ENCODE measurements around the gene ANGPTL5.

Gene ANGPTL5

DNA sequence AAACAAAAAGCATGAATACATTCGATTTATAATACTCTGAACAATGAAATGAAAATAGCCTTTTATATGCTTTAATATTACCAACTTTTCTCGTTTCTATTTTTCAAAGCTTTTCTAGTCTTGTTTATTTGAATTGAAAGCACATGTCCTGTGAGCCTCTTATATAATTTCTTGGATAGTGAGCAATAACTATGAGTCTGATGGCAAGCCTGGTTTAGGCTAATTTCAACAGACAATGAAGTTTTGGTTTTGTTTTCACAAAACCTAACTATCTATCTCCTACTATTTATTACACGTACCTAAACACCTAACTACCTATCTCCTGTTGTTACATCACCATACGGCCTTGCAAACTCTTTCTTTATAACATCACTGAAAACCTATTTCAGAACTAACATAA lies 30.7 kb downstream of the ANGPTL5 start:
- Histone ChIP-seq H3K36me3 (ENCODE audit: control insufficient read depth, insufficient read depth, low read length) (no peaks in the 10 kb centered on the region), H3K27me3 (ENCODE audit: control insufficient read depth, insufficient read depth, low read length) (no peaks in the 10 kb centered on the region), H3K27ac (no peak overlapping the region), H3K9ac (no peak overlapping the region), H3K9me3 (ENCODE audit: control insufficient read depth, low read length) (no peaks in the 10 kb centered on the region), H2AFZ (no peak overlapping the region), H3K4me3 (ENCODE audit: low read depth, low read length) (no peak overlapping the region), H3K4me2 (ENCODE audit: low read length) (no peak overlapping the region), H3K79me2 (no peaks in the 10 kb centered on the region), H3K4me1 (no peaks in the 10 kb centered on the region)
- TF ChIP-seq, protein P1, sequence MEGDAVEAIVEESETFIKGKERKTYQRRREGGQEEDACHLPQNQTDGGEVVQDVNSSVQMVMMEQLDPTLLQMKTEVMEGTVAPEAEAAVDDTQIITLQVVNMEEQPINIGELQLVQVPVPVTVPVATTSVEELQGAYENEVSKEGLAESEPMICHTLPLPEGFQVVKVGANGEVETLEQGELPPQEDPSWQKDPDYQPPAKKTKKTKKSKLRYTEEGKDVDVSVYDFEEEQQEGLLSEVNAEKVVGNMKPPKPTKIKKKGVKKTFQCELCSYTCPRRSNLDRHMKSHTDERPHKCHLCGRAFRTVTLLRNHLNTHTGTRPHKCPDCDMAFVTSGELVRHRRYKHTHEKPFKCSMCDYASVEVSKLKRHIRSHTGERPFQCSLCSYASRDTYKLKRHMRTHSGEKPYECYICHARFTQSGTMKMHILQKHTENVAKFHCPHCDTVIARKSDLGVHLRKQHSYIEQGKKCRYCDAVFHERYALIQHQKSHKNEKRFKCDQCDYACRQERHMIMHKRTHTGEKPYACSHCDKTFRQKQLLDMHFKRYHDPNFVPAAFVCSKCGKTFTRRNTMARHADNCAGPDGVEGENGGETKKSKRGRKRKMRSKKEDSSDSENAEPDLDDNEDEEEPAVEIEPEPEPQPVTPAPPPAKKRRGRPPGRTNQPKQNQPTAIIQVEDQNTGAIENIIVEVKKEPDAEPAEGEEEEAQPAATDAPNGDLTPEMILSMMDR (IDR thresholded peaks at IDR 0.05), result no peak

- no peak overlapping the region for H3K4me2 ChIP-seq (ENCODE audit: low read length)
- no peaks in the 10 kb centered on the region for H3K36me3 ChIP-seq (ENCODE audit: control insufficient read depth, insufficient read depth, low read length)
- H3K4me1 ChIP-seq, result no peaks in the 10 kb centered on the region
- no peak overlapping the region for H3K9ac ChIP-seq
- H3K27me3 ChIP-seq (ENCODE audit: control insufficient read depth, insufficient read depth, low read length), result no peaks in the 10 kb centered on the region
- no peaks in the 10 kb centered on the region for H3K9me3 ChIP-seq (ENCODE audit: control insufficient read depth, low read length)
- H2AFZ ChIP-seq, result no peak overlapping the region
- H3K27ac ChIP-seq, result no peak overlapping the region
- H3K79me2 ChIP-seq, result no peaks in the 10 kb centered on the region
- TF ChIP-seq, protein P1 (IDR thresholded peaks at IDR 0.05), result no peak
- H3K4me3 ChIP-seq (ENCODE audit: low read depth, low read length), result no peak overlapping the region
Measured at GRCh38 chr11:101881586-101881985, 34.7 kb downstream of the ANGPTL5 start.

- no peak overlapping the region for H2AFZ ChIP-seq
- TF ChIP-seq, protein P1 (IDR thresholded peaks at IDR 0.05), result no peak
- H3K4me2 ChIP-seq (ENCODE audit: low read length), result no peak overlapping the region
- no peak overlapping the region for H3K27ac ChIP-seq
- H3K9me3 ChIP-seq (ENCODE audit: control insufficient read depth, low read length), result no peaks in the 10 kb centered on the region
- H3K79me2 ChIP-seq, result no peaks in the 10 kb centered on the region
- no peaks in the 10 kb centered on the region for H3K4me1 ChIP-seq
- no peaks in the 10 kb centered on the region for H3K36me3 ChIP-seq (ENCODE audit: control insufficient read depth, insufficient read depth, low read length)
- H3K27me3 ChIP-seq (ENCODE audit: control insufficient read depth, insufficient read depth, low read length), result no peaks in the 10 kb centered on the region
- no peak overlapping the region for H3K4me3 ChIP-seq (ENCODE audit: low read depth, low read length)
- no peak overlapping the region for H3K9ac ChIP-seq
Measured at GRCh38 chr11:101880222-101880621, 36.1 kb downstream of the ANGPTL5 start.

- no peaks in the 10 kb centered on the region for H3K36me3 ChIP-seq (ENCODE audit: control insufficient read depth, insufficient read depth, low read length)
- no peaks in the 10 kb centered on the region for H3K9me3 ChIP-seq (ENCODE audit: control insufficient read depth, low read length)
- H3K27me3 ChIP-seq (ENCODE audit: control insufficient read depth, insufficient read depth, low read length), result no peaks in the 10 kb centered on the region
- H3K9ac ChIP-seq, result no peak overlapping the region
- no peak overlapping the region for H3K27ac ChIP-seq
- TF ChIP-seq, protein P1 (IDR thresholded peaks at IDR 0.05), result no peak
- H3K4me2 ChIP-seq (ENCODE audit: low read length), result no peak overlapping the region
- H3K79me2 ChIP-seq, result no peaks in the 10 kb centered on the region
- H3K4me3 ChIP-seq (ENCODE audit: low read depth, low read length), result no peak overlapping the region
- no peaks in the 10 kb centered on the region for H3K4me1 ChIP-seq
- no peak overlapping the region for H2AFZ ChIP-seq
Measured at GRCh38 chr11:101872171-101872882, 44.0 kb downstream of the ANGPTL5 start.

GRCh38 chr11:101870510-101870909 lies 45.8 kb downstream of the ANGPTL5 start:
- Histone ChIP-seq H3K4me2 (ENCODE audit: low read length) (no peak overlapping the region), H3K36me3 (ENCODE audit: control insufficient read depth, insufficient read depth, low read length) (no peaks in the 10 kb centered on the region), H3K4me3 (ENCODE audit: low read depth, low read length) (no peak overlapping the region), H3K9me3 (ENCODE audit: control insufficient read depth, low read length) (no peaks in the 10 kb centered on the region), H3K4me1 (no peaks in the 10 kb centered on the region), H2AFZ (no peak overlapping the region), H3K27ac (no peak overlapping the region), H3K9ac (no peak overlapping the region), H3K79me2 (no peaks in the 10 kb centered on the region), H3K27me3 (ENCODE audit: control insufficient read depth, insufficient read depth, low read length) (no peaks in the 10 kb centered on the region)
- TF ChIP-seq, protein P1 (IDR thresholded peaks at IDR 0.05), result no peak

All from parathyroid adenoma (tissue), 2 donors.